ENCODE results near the gene PARD3. TPM values are rescaled to one million over a fixed set of nuclear protein-coding genes. Genes with fewer than 3 reads are reported as not detected.

PARD3 gene
- total RNA-seq, 1 donor from 2014 or later, result 97.8 TPM

DNA sequence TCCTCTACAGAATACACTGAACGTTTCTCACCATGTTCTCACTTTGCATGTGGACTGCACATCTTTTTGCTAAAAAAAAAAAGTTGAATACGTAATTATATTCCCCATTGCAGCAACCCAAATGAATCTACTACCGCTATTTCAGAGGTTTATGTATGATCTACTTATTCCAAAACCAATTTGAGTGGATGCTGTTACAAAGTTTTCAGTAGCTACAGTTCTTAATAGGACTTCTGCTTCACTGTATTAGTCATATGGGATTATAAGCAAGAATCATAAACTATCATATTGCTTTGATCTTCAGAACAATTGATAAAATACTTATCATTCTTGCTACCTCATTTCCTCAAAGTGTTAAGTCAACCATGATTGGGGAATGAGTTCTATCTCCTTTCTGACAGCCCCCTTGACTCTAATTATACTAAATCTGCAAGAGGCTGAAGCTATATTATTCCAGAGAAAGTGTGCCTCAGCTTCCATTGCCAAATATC is 257.0 kb downstream of the PARD3 start:
- H3K4me3 ChIP-seq (ENCODE audit: low read depth, low read length), result no peak overlapping the region
- TF ChIP-seq, protein P1, sequence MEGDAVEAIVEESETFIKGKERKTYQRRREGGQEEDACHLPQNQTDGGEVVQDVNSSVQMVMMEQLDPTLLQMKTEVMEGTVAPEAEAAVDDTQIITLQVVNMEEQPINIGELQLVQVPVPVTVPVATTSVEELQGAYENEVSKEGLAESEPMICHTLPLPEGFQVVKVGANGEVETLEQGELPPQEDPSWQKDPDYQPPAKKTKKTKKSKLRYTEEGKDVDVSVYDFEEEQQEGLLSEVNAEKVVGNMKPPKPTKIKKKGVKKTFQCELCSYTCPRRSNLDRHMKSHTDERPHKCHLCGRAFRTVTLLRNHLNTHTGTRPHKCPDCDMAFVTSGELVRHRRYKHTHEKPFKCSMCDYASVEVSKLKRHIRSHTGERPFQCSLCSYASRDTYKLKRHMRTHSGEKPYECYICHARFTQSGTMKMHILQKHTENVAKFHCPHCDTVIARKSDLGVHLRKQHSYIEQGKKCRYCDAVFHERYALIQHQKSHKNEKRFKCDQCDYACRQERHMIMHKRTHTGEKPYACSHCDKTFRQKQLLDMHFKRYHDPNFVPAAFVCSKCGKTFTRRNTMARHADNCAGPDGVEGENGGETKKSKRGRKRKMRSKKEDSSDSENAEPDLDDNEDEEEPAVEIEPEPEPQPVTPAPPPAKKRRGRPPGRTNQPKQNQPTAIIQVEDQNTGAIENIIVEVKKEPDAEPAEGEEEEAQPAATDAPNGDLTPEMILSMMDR (conservative IDR thresholded peaks at IDR 0.05; ENCODE audit: low read depth, low read length), result no peak
- no peak for DNase-seq (ENCODE audit: low read depth)

DNA sequence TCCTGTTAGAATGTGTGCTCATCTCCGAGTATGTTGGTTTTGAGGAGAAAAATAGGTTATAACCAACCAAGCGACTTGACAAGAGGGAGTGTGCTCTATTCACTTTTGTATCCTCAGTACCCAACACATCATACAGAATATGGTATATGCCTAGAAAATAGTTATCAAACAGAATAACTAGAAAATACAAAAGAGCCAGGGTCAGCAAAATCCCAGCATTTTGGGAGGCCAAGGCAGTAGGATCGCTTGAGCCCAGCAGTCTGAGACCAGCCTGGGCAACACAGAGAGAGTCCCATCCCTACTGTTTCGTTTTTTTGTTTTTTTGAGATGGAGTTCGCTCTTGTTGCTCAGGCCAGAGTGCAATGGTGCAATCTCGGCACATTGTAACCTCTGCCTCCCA is 257.9 kb downstream of the PARD3 start:
- no peak for DNase-seq (ENCODE audit: low read depth)
- TF ChIP-seq, protein P1 (conservative IDR thresholded peaks at IDR 0.05; ENCODE audit: low read depth, low read length), result no peak
- H3K4me3 ChIP-seq (ENCODE audit: low read depth, low read length), result no peak overlapping the region

DNA sequence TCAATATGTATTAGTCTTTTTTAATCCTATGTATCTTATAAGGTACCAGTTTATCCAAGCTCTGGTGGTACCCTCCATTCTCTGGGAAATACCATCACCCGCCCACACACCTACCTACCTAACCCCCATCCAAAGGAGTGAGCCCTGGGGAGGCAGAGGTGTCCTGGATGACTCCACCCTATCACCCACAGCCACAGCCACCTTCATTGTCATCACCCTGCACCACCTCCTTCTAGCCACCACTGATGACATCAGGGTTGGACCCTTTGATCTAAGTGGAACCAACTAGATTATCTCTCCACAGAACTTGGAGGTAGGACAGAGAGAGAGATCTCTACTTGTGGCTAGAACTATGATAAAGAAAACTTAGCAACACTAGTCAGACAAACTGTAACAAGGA is 259.4 kb downstream of the PARD3 start:
- H3K4me3 ChIP-seq (ENCODE audit: low read depth, low read length), result no peak overlapping the region
- TF ChIP-seq, protein P1 (conservative IDR thresholded peaks at IDR 0.05; ENCODE audit: low read depth, low read length), result no peak
- no peak for DNase-seq (ENCODE audit: low read depth)

DNA sequence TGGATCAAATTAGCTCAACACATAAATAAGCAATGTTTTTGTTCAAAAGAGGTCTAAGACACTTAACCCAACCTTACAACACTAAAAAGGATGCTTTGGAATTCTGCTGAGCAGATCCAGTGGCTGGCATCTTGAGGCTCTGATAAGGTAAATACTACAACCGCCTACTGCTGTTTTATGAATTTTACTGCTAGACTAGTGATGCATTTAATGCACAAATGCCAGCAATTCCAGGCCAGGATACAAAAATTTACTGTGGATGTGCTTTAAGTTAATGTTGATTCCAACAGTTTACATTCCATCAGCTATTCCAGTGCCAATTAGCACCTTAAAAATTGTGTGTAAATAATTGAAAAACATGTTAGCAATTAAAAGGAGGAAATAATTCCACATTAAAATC is 261.3 kb downstream of the PARD3 start:
- TF ChIP-seq, protein P1 (conservative IDR thresholded peaks at IDR 0.05; ENCODE audit: low read depth, low read length), result no peak
- DNase-seq (ENCODE audit: low read depth), result no peak
- H3K4me3 ChIP-seq (ENCODE audit: low read depth, low read length), result no peak overlapping the region

DNA sequence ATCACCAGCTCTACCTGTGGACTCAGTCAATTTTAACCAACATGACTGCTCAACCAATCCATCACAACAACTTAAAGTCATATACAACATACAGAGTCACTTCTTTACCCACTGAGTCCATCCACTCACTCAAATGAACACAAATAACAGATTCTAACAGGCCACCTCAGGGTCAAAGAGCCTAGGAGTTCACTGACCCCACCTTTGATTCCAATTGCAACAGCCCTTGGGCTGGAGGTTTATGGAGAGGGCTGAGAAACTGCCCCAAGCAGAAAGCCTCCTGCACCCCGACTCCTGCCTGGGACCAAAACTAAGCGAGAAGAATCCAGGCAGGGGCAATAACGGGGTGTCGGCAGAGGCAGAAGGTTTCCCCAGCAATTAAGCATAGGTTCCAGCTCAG is 263.8 kb downstream of the PARD3 start:
- DNase-seq (ENCODE audit: low read depth), result no peak
- H3K4me3 ChIP-seq (ENCODE audit: low read depth, low read length), result no peak overlapping the region
- TF ChIP-seq, protein P1 (conservative IDR thresholded peaks at IDR 0.05; ENCODE audit: low read depth, low read length), result no peak

DNA sequence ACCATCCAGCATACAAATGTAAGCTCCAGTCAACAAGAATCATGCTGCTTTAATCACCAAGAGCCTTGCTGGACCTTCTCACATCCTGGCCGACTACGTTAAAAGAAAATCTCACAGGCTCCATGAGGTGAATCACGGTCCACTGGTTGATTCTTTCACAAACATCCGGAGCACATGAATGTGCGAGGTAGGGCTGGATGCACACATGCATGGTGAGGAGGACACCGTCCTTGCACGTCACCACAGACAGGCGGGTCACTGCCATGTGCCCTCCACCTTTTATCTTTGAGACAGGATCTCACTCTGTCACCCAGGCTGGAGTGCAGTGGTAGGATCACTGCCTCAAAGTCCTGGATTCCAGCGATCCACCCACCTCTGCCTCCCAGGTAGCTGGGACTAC is 265.1 kb downstream of the PARD3 start:
- TF ChIP-seq, protein P1 (conservative IDR thresholded peaks at IDR 0.05; ENCODE audit: low read depth, low read length), result no peak
- DNase-seq (ENCODE audit: low read depth), result no peak
- H3K4me3 ChIP-seq (ENCODE audit: low read depth, low read length), result no peak overlapping the region

DNA sequence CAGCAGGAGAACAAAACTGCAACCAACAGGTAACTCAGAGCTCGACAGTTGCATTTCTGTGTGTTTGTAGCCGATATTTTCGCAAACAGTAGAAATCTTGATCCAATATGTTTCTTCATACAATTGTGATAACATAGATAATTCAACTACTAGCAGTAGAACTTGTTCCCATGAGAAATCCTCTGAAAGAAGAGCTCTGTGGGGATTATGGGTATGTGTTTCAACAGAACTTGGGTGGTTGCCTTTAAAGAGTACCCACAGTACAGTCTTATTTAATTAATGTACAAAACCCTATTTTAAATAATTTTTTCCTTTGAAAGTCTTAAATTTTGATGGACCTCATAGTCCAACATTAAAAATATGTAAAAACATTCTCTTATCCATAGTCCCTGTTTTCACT is 266.1 kb downstream of the PARD3 start:
- no peak for DNase-seq (ENCODE audit: low read depth)
- TF ChIP-seq, protein P1 (conservative IDR thresholded peaks at IDR 0.05; ENCODE audit: low read depth, low read length), result no peak
- H3K4me3 ChIP-seq (ENCODE audit: low read depth, low read length), result no peak overlapping the region
